Measurements from ENCODE around the gene CHID1. TPM values are rescaled to one million over a fixed set of nuclear protein-coding genes. Genes with fewer than 3 reads are reported as not detected.

CHID1 gene
- total RNA-seq, 3 donors from 2014 or later = 58.3 to 79.5 (median 68.3) TPM

DNA sequence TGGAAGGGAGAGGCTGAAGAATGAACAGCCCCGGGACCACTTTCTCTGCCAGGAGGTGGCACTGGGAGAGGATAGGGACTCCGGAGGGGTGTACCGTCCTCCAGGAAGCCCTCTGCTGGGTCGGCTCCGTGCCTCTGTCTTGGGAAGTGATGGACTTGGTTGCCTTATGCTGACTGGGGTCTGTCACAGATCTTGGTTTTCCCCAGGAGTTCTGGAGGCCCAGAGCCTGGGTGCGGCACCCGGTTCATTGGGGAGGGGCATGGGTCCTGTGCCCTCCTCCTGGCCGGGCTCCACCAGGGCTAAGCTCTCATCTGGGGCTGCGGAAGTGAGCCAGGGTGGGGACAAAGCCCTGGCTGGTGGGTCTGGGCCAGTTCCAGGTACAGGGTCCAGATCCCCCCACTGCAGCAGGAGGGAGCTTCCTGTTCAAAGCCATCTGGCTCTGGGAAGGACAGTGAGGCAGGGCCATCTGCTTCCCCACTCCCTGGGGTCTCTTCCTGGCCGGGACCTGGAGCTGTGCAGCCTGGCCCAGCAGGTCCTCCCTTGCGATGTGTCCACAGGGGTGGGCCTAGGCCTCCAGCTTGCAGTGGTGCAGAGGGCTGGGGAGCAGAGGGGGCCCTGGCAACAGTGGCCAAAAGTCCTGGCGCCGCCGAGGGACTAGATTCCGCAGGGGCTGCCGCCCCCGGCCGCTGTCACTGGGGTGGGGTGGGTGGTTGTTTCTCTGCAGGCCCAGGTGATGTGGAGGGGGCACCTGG, 14.0 kb upstream of the CHID1 start:
- Histone ChIP-seq H3K4me1 (peaks cover 0 to 3% of the 10 kb centered on the region in 2 donors), H3K27me3 (no peaks in the 10 kb centered on the region), H3K9me3 (no peaks in the 10 kb centered on the region), H3K36me3 (no peaks in the 10 kb centered on the region), H3K27ac (peak overlapping the region; percentile 90 to 98), H3K4me3 (peak overlapping the region; percentile 84 to 100 (median 87))
- no peak for TF ChIP-seq POLR2A (IDR thresholded peaks at IDR 0.05)
- TF ChIP-seq, protein P1, sequence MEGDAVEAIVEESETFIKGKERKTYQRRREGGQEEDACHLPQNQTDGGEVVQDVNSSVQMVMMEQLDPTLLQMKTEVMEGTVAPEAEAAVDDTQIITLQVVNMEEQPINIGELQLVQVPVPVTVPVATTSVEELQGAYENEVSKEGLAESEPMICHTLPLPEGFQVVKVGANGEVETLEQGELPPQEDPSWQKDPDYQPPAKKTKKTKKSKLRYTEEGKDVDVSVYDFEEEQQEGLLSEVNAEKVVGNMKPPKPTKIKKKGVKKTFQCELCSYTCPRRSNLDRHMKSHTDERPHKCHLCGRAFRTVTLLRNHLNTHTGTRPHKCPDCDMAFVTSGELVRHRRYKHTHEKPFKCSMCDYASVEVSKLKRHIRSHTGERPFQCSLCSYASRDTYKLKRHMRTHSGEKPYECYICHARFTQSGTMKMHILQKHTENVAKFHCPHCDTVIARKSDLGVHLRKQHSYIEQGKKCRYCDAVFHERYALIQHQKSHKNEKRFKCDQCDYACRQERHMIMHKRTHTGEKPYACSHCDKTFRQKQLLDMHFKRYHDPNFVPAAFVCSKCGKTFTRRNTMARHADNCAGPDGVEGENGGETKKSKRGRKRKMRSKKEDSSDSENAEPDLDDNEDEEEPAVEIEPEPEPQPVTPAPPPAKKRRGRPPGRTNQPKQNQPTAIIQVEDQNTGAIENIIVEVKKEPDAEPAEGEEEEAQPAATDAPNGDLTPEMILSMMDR (IDR thresholded peaks at IDR 0.05) = no peak
- no peak for TF ChIP-seq POLR2AphosphoS5 (IDR thresholded peaks at IDR 0.05)
- intact Hi-C loops (cut with DNase I; ENCODE audit: low total_unique reads) = no loop called here
- DNase-seq (ENCODE audit: low spot score in 2 of 2) = no peak

DNA sequence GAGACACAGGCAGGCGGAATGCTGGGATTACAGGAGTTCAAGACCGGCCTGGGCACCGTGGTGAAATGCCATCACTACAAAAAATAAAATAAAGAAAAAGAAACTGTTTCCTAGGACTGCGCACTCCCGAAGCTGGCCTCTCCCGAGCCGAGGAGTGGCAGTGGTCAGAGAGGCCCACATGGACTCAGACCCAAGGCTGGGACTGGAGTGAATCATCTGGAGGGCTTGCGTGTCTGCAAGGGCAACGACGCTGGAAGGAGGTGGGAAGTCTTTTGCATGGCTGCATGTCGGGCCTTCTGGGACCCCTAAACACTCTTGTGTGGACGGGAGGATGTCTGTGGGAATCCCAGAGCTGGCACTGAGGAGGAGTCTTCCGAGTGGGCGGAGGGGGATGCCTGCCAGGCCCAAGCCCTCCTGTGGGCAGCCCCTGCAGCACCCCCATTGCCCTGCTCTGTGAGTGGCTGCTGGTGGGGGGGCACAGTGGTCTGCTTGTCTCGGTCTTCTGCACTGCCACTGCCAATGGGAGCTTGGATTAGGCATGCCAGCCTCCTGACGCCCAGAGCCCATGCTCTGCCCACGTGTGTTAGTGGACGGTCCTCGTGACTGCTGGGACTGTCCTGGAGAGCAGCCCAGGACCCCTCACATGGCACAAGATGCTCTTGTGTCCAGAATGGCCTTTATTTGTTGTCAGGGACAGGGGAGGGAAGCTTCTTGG, 13.2 kb upstream of the CHID1 start:
- Histone ChIP-seq H3K4me3 (no peak overlapping the region), H3K27me3 (no peaks in the 10 kb centered on the region), H3K27ac (peak overlapping the region; percentile 90 to 98), H3K36me3 (no peaks in the 10 kb centered on the region), H3K4me1 (peaks cover 0 to 3% of the 10 kb centered on the region in 2 donors), H3K9me3 (no peaks in the 10 kb centered on the region)
- TF ChIP-seq, protein P1 (IDR thresholded peaks at IDR 0.05) = no peak
- TF ChIP-seq POLR2A (IDR thresholded peaks at IDR 0.05) (no peak), POLR2AphosphoS5 (IDR thresholded peaks at IDR 0.05) (no peak)
- DNase-seq (ENCODE audit: low spot score in 2 of 2) = no peak
- intact Hi-C loops (cut with DNase I; ENCODE audit: low total_unique reads) = no loop called here

DNA sequence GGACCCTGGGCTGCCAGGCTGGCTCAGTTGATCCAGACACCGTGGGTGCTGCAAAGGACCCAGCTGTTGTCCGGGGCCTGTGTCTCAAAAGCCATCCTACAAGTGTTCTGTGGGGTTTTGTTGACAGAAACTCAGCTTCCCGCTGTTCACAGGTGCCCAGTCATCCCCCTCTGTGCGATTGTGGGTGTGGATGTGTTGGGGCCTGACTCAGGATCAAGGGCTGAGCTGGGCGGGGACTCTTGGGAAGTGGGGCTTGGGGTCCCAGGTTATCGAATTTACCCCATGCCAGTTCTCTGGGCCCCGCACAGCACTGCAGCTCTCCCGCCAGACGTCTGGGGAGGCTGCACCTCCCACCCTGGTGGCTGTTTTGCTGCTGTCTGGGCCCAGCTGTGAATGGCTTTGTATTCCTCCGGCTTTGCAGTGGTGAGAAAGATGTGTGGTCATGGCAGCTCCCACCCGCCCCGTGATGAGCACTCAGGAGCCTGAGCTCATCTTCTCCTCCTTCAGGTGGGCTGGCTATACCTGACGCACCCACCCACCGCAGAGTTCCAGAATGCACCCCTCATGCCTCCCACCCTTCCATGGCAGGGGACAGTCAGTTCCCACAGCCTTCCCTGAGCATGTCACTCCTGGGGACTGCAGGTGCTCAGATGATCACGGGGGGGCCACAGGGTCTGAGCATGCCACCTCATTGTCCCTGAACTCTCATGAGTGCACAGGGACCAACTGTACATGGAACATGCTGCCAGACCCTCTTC, 11.5 kb upstream of the CHID1 start:
- Histone ChIP-seq H3K9me3 (no peaks in the 10 kb centered on the region), H3K27ac (no peak overlapping the region), H3K27me3 (no peaks in the 10 kb centered on the region), H3K36me3 (no peaks in the 10 kb centered on the region), H3K4me1 (peaks cover 0 to 3% of the 10 kb centered on the region in 2 donors), H3K4me3 (no peak overlapping the region)
- TF ChIP-seq POLR2AphosphoS5 (IDR thresholded peaks at IDR 0.05) = no peak
- TF ChIP-seq, protein P1 (IDR thresholded peaks at IDR 0.05) = no peak
- no peak for TF ChIP-seq POLR2A (IDR thresholded peaks at IDR 0.05)
- no peak for DNase-seq (ENCODE audit: low spot score in 2 of 2)
- intact Hi-C loops (cut with DNase I; ENCODE audit: low total_unique reads) = no loop called here

DNA sequence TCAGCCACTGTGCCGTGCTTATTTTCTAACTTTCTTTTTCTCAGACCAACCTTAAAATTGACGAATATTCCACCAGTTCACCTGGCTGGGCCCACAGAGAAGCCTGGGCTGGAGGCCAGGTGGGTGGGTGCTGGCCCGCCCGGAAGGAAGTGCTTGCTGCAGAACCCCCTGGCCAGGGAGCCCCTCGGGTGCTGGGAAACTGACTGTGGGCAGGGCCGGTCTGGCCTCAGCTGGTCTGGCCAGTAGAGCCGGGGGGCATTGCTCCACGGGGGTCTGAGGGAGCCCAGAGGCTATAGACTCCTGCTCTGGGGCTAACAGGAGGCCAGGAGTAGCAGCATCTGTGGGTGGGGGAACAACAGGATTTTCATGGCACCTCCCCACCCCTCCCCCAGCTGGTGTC, 6.8 kb upstream of the CHID1 start:
- TF ChIP-seq, protein P1 (IDR thresholded peaks at IDR 0.05) = no peak
- TF ChIP-seq POLR2A (IDR thresholded peaks at IDR 0.05) (no peak), POLR2AphosphoS5 (IDR thresholded peaks at IDR 0.05) (no peak)
- intact Hi-C loops (cut with DNase I; ENCODE audit: low total_unique reads) = no loop called here
- Histone ChIP-seq H3K27me3 (no peaks in the 10 kb centered on the region), H3K4me3 (no peak overlapping the region), H3K4me1 (no peaks in the 10 kb centered on the region), H3K9me3 (no peaks in the 10 kb centered on the region), H3K36me3 (no peaks in the 10 kb centered on the region), H3K27ac (no peak overlapping the region)
- DNase-seq (ENCODE audit: low spot score in 2 of 2) = no peak

All from breast epithelium (tissue), 4 donors.